Neuronal stem cell (in vitro differentiated cells): Measurements from ENCODE around the gene VGF.

Source experiments
- DNase-seq: peaks from one replicate; pipeline ENCODE4 v3.0.0-alpha.2; 2013; ENCODE audit warnings: low spot score
- H2AFZ ChIP-seq: one replicate; pipeline ENCODE4 v1.6.1; 2013; ENCODE audit warnings: mild to moderate bottlenecking, low read length, inconsistent platforms
- H2AK5ac ChIP-seq: 2 replicates; pipeline ENCODE4 v1.6.1; 2013; ENCODE audit warnings: low read depth, mild to moderate bottlenecking, inconsistent platforms, low read length, moderate library complexity, mixed read lengths
- H2BK120ac ChIP-seq: 2 replicates; pipeline ENCODE4 v1.6.1; 2013; ENCODE audit warnings: low read depth, mild to moderate bottlenecking, inconsistent platforms, low read length, moderate library complexity, mixed read lengths
- H2BK12ac ChIP-seq: one replicate; pipeline ENCODE4 v1.6.1; 2013; ENCODE audit warnings: low read length, inconsistent platforms
- H2BK15ac ChIP-seq: 2 replicates; pipeline ENCODE4 v1.6.1; 2013; ENCODE audit warnings: mild to moderate bottlenecking, low read length, inconsistent platforms, mixed read lengths
- H2BK5ac ChIP-seq: one replicate; pipeline ENCODE4 v1.6.1; 2013; ENCODE audit warnings: inconsistent platforms, mild to moderate bottlenecking, low read length, moderate library complexity
- H3K14ac ChIP-seq: one replicate; pipeline ENCODE4 v1.6.1; 2013; ENCODE audit warnings: low read length, inconsistent platforms
- H3K18ac ChIP-seq: 2 replicates; pipeline ENCODE4 v1.6.1; 2013; ENCODE audit warnings: low read length, inconsistent platforms
- H3K23ac ChIP-seq: 2 replicates; pipeline ENCODE4 v1.6.1; 2013; ENCODE audit warnings: low read depth, mild to moderate bottlenecking, mixed read lengths, low read length, inconsistent platforms; ENCODE audit not compliant: poor library complexity
- H3K27ac ChIP-seq: replicated peaks from 3 replicates; pipeline ENCODE4 v1.5.1; 2013; ENCODE audit warnings: low read length, inconsistent platforms
- H3K27me3 ChIP-seq, 3 experiments: 2 replicates each; pipeline ENCODE4 v1.6.1; 2013; ENCODE audit warnings: low read length in 3 of 3, mild to moderate bottlenecking in 2 of 3, inconsistent platforms in 1 of 3, low read depth in 1 of 3, mixed read lengths in 1 of 3, moderate library complexity in 1 of 3; ENCODE audit not compliant: control insufficient read depth in 3 of 3, insufficient read depth in 3 of 3
- H3K36me3 ChIP-seq, 2 donors: replicated peaks in 1 of 2; 2 replicates each; pipeline ENCODE4 v1.6.1; 2013; ENCODE audit warnings: low read length in 2 of 2; ENCODE audit not compliant: control insufficient read depth in 2 of 2, insufficient read depth in 2 of 2
- H3K4ac ChIP-seq: 2 replicates; pipeline ENCODE4 v1.6.1; 2013; ENCODE audit warnings: inconsistent platforms, mild to moderate bottlenecking, low read length, moderate library complexity
- H3K4me1 ChIP-seq, 2 donors: 1 replicate in 1 of 2; 2 replicates in 1 of 2; pipeline ENCODE4 v1.6.1; 2013; ENCODE audit warnings: low read length in 2 of 2, low read depth in 1 of 2; ENCODE audit not compliant: control insufficient read depth in 2 of 2, insufficient read depth in 1 of 2
- H3K4me2 ChIP-seq: one replicate; pipeline ENCODE4 v1.6.1; 2013; ENCODE audit warnings: mild to moderate bottlenecking, low read length, inconsistent platforms; ENCODE audit not compliant: insufficient read depth, poor library complexity, severe bottlenecking
- H3K4me3 ChIP-seq, 2 donors: 2 replicates each; pipeline ENCODE4 v1.5.1; 2013; ENCODE audit warnings: low read length in 2 of 2, mild to moderate bottlenecking in 2 of 2, inconsistent platforms in 1 of 2, moderate library complexity in 1 of 2
- H3K79me1 ChIP-seq: one replicate; pipeline ENCODE4 v1.6.1; 2013; ENCODE audit warnings: low read depth, mild to moderate bottlenecking, inconsistent platforms, low read length, moderate library complexity
- H3K9ac ChIP-seq: one replicate; pipeline ENCODE4 v1.6.1; 2013; ENCODE audit warnings: mild to moderate bottlenecking, low read depth, low read length, inconsistent platforms; ENCODE audit not compliant: poor library complexity
- H3K9me3 ChIP-seq, 2 donors: replicated peaks in 1 of 2; 2 replicates each; pipeline versions ENCODE3 to v1.6.1; 2013; ENCODE audit warnings: low read length in 2 of 2, mild to moderate bottlenecking in 2 of 2, inconsistent platforms in 1 of 2, low read depth in 1 of 2, mixed read lengths in 1 of 2, moderate library complexity in 1 of 2; ENCODE audit not compliant: control insufficient read depth in 2 of 2, insufficient read depth in 1 of 2
- H4K8ac ChIP-seq: one replicate; pipeline ENCODE4 v1.6.1; 2013; ENCODE audit warnings: low read depth, mild to moderate bottlenecking, inconsistent platforms, low read length, moderate library complexity
- H4K91ac ChIP-seq: one replicate; pipeline ENCODE4 v1.6.1; 2013; ENCODE audit warnings: low read length, low read depth, mild to moderate bottlenecking, inconsistent platforms; ENCODE audit not compliant: poor library complexity
- WGBS, 2 donors: extraction: QIAGEN DNeasy Blood & Tissue Kit; methylation state at CpG; one replicate each; pipeline ENCODE4 v1.1.7; 2013; ENCODE audit warnings: missing lambda C conversion rate in 2 of 2, mixed read lengths in 1 of 2; ENCODE audit not compliant: insufficient read length in 2 of 2, insufficient replicate concordance in 1 of 2; ENCODE audit errors: extremely low coverage in 2 of 2; 5-methylcytosine and 5-hydroxymethylcytosine counted together

VGF gene

DNA sequence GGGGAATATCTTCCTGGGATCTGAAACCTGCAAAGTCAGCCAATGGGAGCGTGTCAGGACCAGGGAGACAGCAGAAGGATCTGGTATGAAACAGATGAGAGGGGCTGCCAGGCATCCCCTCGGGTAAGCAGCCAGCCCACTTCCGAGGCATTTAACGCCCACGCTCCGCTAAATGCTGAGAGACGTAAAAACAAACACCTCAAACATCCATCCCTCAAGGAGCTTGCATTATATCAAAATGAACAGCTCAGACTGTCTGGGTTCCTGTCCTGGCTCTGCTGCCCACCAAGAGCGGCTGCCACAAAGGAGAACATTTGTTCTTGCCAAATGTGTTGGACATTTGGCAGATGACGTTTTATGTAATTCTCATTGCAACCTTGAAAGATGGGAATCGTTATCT, 45.5 kb downstream of the VGF start:
- WGBS, 2 donors: no CpG with 5 or more reads among the region's 10 CpGs
- no peak overlapping the region for H2BK15ac ChIP-seq
- no peak overlapping the region for H2BK12ac ChIP-seq
- H3K14ac ChIP-seq: no peak overlapping the region
- no peak overlapping the region for H3K4me2 ChIP-seq
- no peak overlapping the region for H2BK120ac ChIP-seq
- H2BK5ac ChIP-seq: no peak overlapping the region
- no peak overlapping the region for H3K27ac ChIP-seq
- no peak overlapping the region for H3K18ac ChIP-seq
- H3K23ac ChIP-seq: no peak overlapping the region
- H3K9ac ChIP-seq: no peak overlapping the region
- H3K27me3 ChIP-seq: no peaks in the 10 kb centered on the region
- peaks cover 7 to 14% of the 10 kb centered on the region in 2 donors for H3K4me1 ChIP-seq
- DNase-seq: no peak
- H4K8ac ChIP-seq: no peak overlapping the region
- H3K79me1 ChIP-seq: no peaks in the 10 kb centered on the region
- no peak overlapping the region for H3K4me3 ChIP-seq
- H4K91ac ChIP-seq: no peak overlapping the region
- no peak overlapping the region for H2AFZ ChIP-seq
- H3K36me3 ChIP-seq: no peaks in the 10 kb centered on the region
- no peaks in the 10 kb centered on the region for H3K9me3 ChIP-seq
- no peak overlapping the region for H2AK5ac ChIP-seq
- no peak overlapping the region for H3K4ac ChIP-seq

DNA sequence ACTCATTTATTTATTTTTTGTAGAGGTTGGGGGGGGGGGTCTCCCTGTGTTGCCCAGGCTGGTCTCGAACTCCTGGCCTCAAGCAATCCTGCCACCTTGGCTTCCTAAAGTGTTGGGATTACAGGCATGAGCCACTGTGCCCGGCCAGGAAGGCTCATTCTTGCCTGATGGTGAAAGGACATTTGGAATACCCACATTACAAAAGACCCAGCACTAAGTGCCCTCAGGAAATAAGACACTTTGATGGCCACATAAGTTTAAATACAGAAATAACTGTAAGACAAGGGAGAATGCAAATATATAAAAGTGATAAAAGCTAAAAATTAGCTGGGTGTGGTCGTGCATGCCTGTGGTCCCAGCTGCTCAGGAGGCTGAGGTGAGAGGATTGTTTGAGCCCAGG, 46.5 kb downstream of the VGF start:
- no peak overlapping the region for H2BK15ac ChIP-seq
- H3K9me3 ChIP-seq: no peaks in the 10 kb centered on the region
- no peak overlapping the region for H3K9ac ChIP-seq
- H3K23ac ChIP-seq: no peak overlapping the region
- no peaks in the 10 kb centered on the region for H3K79me1 ChIP-seq
- H3K18ac ChIP-seq: no peak overlapping the region
- no peak overlapping the region for H3K4me3 ChIP-seq
- DNase-seq: no peak
- WGBS, 2 donors: no CpG with 5 or more reads among the region's 3 CpGs
- H4K91ac ChIP-seq: no peak overlapping the region
- no peak overlapping the region for H3K4ac ChIP-seq
- H2BK120ac ChIP-seq: no peak overlapping the region
- H4K8ac ChIP-seq: no peak overlapping the region
- H3K14ac ChIP-seq: no peak overlapping the region
- no peak overlapping the region for H2BK12ac ChIP-seq
- no peaks in the 10 kb centered on the region for H3K36me3 ChIP-seq
- H3K27me3 ChIP-seq: no peaks in the 10 kb centered on the region
- no peak overlapping the region for H2AFZ ChIP-seq
- no peak overlapping the region for H3K4me2 ChIP-seq
- no peak overlapping the region for H2BK5ac ChIP-seq
- peaks cover 7 to 9% of the 10 kb centered on the region in 2 donors for H3K4me1 ChIP-seq
- H2AK5ac ChIP-seq: no peak overlapping the region
- H3K27ac ChIP-seq: no peak overlapping the region

GRCh38 chr7:101116898-101117297, 48.5 kb downstream of the VGF start:
- Histone ChIP-seq H3K23ac (peak overlapping the region; percentile 86), H3K27ac (no peak overlapping the region), H3K9me3 (no peaks in the 10 kb centered on the region), H4K91ac (no peak overlapping the region), H2BK5ac (peak overlapping the region; percentile 53), H3K9ac (no peak overlapping the region), H3K4me1 (peaks cover 1 to 3% of the 10 kb centered on the region in 2 donors), H2AK5ac (peak overlapping the region; percentile 70), H4K8ac (no peak overlapping the region), H3K4me2 (no peak overlapping the region), H2BK120ac (no peak overlapping the region), H3K14ac (peak overlapping the region; percentile 56), H3K27me3 (no peaks in the 10 kb centered on the region), H3K79me1 (no peaks in the 10 kb centered on the region), H2AFZ (no peak overlapping the region), H3K4ac (no peak overlapping the region), H2BK12ac (peak overlapping the region; percentile 82), H3K36me3 (no peaks in the 10 kb centered on the region), H2BK15ac (no peak overlapping the region), H3K4me3 (no peak overlapping the region), H3K18ac (peak overlapping the region; percentile 86)
- WGBS, 2 donors: no CpG with 5 or more reads among the region's 10 CpGs
- DNase-seq: no peak

GRCh38 chr7:101115215-101115614, 50.2 kb downstream of the VGF start:
- Histone ChIP-seq H3K23ac (no peak overlapping the region), H3K9ac (no peak overlapping the region), H2BK120ac (no peak overlapping the region), H3K9me3 (no peaks in the 10 kb centered on the region), H3K14ac (no peak overlapping the region), H2BK5ac (no peak overlapping the region), H3K27me3 (no peaks in the 10 kb centered on the region), H4K91ac (no peak overlapping the region), H3K18ac (no peak overlapping the region), H2BK15ac (no peak overlapping the region), H2BK12ac (peak overlapping the region; percentile 31), H3K4me2 (no peak overlapping the region), H3K36me3 (no peaks in the 10 kb centered on the region), H3K4me1 (peaks cover 0 to 2% of the 10 kb centered on the region in 2 donors), H2AK5ac (no peak overlapping the region), H2AFZ (no peak overlapping the region), H4K8ac (no peak overlapping the region), H3K4me3 (no peak overlapping the region), H3K27ac (no peak overlapping the region), H3K79me1 (no peaks in the 10 kb centered on the region), H3K4ac (no peak overlapping the region)
- DNase-seq: no peak
- WGBS, 2 donors: no CpG with 5 or more reads among the region's 3 CpGs
